HCT116 (cell line): ENCODE measurements around the gene PANK4. TPM values are rescaled to one million over a fixed set of nuclear protein-coding genes. Genes with fewer than 3 reads are reported as not detected.

Experiments
- ATAC-seq: fragments of 200-7000 bp; cut with Tn5 transposase; 2 replicates; pipeline ENCODE4 v1.9.1; 2020; ENCODE audit warnings: mild to moderate bottlenecking, moderate library complexity
- BruUV-seq: library from RNA; stranded (reverse); fragments of 400-500 nt; replicated peaks from 2 replicates; lab custom pipeline; 2021; lab: Mats Ljungman, UMichigan
- CTCF ChIA-PET: fragments of 300-600 bp; sonication (Branson Sonifier 250); formaldehyde crosslinking; loops from one replicate; lab custom pipeline; 2021; ENCODE audit warnings: antibody characterized with exemption; lab: Charles Lee
- POLR2A ChIA-PET: fragments of 300-600, 350-600 bp; sonication (Branson Sonifier 250); formaldehyde crosslinking; loops from one replicate; lab custom pipeline; 2021; ENCODE audit warnings: antibody characterized with exemption; lab: Charles Lee
- RAD21 ChIA-PET, 2 experiments: fragments of 300-600 bp; sonication (Branson Sonifier 250); formaldehyde crosslinking; loops; one replicate each; lab custom pipeline; 2023; ENCODE audit warnings: low total read pairs in 2 of 2; ENCODE audit not compliant: uncharacterized antibody in 2 of 2, unreplicated experiment in 2 of 2, low non-redundant PET in 1 of 2; lab: Charles Lee
- DNase-seq: peaks from one replicate; pipeline ENCODE4 v3.0.0-alpha.2; 2010; ENCODE audit warnings: low read depth, low spot score
- H2AFZ ChIP-seq: fragments of 200-600 bp; shearing (Covaris generic), sonication (generic); 2 replicates; pipeline ENCODE4 v1.6.1; 2017; ENCODE audit warnings: low read depth, mixed run types, mixed read lengths, antibody characterized with exemption, low read length; ENCODE audit not compliant: poor library complexity, severe bottlenecking
- H3K27ac ChIP-seq: 2 replicates; pipeline ENCODE4 v1.5.1; 2012; ENCODE audit warnings: low read depth, low read length
- H3K27me3 ChIP-seq: fragments of 200-600 bp; sonication (generic); 2 replicates; pipeline ENCODE4 v1.6.1; 2016; ENCODE audit warnings: mixed run types, low read length, mixed read lengths; ENCODE audit not compliant: insufficient read depth
- H3K36me3 ChIP-seq, 2 experiments: fragments of 200-500 bp in 1 of 2; fragments of 200-600 bp in 1 of 2; sonication (Bioruptor generic) in 1 of 2; sonication (generic) in 1 of 2; 2 replicates each; pipeline versions ENCODE4 v1.5.1 to v1.6.1; 2014 to 2016; ENCODE audit warnings: low read length in 2 of 2, inconsistent platforms in 1 of 2, mixed read lengths in 1 of 2, mixed run types in 1 of 2; ENCODE audit not compliant: insufficient read depth in 2 of 2, control insufficient read depth in 1 of 2
- H3K4me1 ChIP-seq, 2 experiments: fragments of 200-600 bp in 1 of 2; sonication (generic) in 1 of 2; 2 replicates each; pipeline versions ENCODE4 v1.5.1 to v1.6.1; 2012 to 2017; ENCODE audit warnings: low read length in 2 of 2, inconsistent platforms in 1 of 2, mild to moderate bottlenecking in 1 of 2, mixed read lengths in 1 of 2, mixed run types in 1 of 2, moderate library complexity in 1 of 2; ENCODE audit not compliant: insufficient read depth in 2 of 2, control insufficient read depth in 1 of 2
- H3K4me2 ChIP-seq: fragments of 200-600 bp; sonication (generic); 2 replicates; pipeline ENCODE4 v1.6.1; 2017; ENCODE audit warnings: mixed run types, low read length, mixed read lengths
- H3K4me3 ChIP-seq, 2 experiments: fragments of 200-600 bp in 1 of 2; sonication (generic) in 1 of 2; replicated peaks in 1 of 2; 2 replicates each; pipeline ENCODE4 v1.5.1; 2011 to 2016; ENCODE audit warnings: low read length in 2 of 2, control low read depth in 1 of 2, low read depth in 1 of 2, mild to moderate bottlenecking in 1 of 2, mixed read lengths in 1 of 2, mixed run types in 1 of 2
- H3K79me2 ChIP-seq: fragments of 200-600 bp; sonication (generic); 2 replicates; pipeline ENCODE4 v1.6.1; 2017; ENCODE audit warnings: mild to moderate bottlenecking, mixed run types, low read length, moderate library complexity, mixed read lengths; ENCODE audit not compliant: insufficient read depth
- H3K9ac ChIP-seq: fragments of 200-600 bp; sonication (generic); 2 replicates; pipeline ENCODE4 v1.6.1; 2016; ENCODE audit warnings: low read length, mixed read lengths
- H3K9me2 ChIP-seq: fragments of 200-600 bp; sonication (generic), shearing (Covaris generic); 2 replicates; pipeline ENCODE4 v1.6.1; 2017; ENCODE audit warnings: mixed run types, mild to moderate bottlenecking, moderate library complexity; ENCODE audit not compliant: insufficient read depth
- H3K9me3 ChIP-seq, 2 experiments: fragments of 200-500 bp in 1 of 2; fragments of 200-600 bp in 1 of 2; sonication (Bioruptor generic) in 1 of 2; sonication (generic) in 1 of 2; 2 replicates each; pipeline ENCODE4 v1.6.1; 2014 to 2017; ENCODE audit warnings: low read length in 2 of 2, mixed read lengths in 2 of 2, inconsistent platforms in 1 of 2, low read depth in 1 of 2, mild to moderate bottlenecking in 1 of 2, mixed run types in 1 of 2, moderate library complexity in 1 of 2; ENCODE audit not compliant: control insufficient read depth in 1 of 2, insufficient read depth in 1 of 2
- H4K20me1 ChIP-seq: fragments of 200-600 bp; sonication (generic), shearing (Covaris generic); 2 replicates; pipeline ENCODE4 v1.6.1; 2017; ENCODE audit warnings: mixed run types, mild to moderate bottlenecking, moderate library complexity; ENCODE audit not compliant: insufficient read depth
- CBX3 ChIP-seq: IDR thresholded peaks from 2 replicates; pipeline ENCODE4 v1.6.1; 2012; ENCODE audit warnings: low read depth
- ELF1 ChIP-seq: IDR thresholded peaks from 2 replicates; pipeline ENCODE4 v1.6.1; 2012; ENCODE audit warnings: low read depth, borderline replicate concordance
- EZH2 ChIP-seq: fragments of 200-600 bp; sonication (generic); IDR thresholded peaks from 2 replicates; pipeline ENCODE4 v1.6.1; 2017; ENCODE audit warnings: antibody characterized with exemption, mixed run types
- EZH2phosphoT487 ChIP-seq: fragments of 200-600 bp; IDR thresholded peaks from 2 replicates; pipeline ENCODE4 v1.6.1; 2018; ENCODE audit warnings: antibody characterized with exemption, borderline replicate concordance
- POLR2A ChIP-seq: IDR thresholded peaks from 2 replicates; pipeline ENCODE4 v1.7.0; 2011; ENCODE audit warnings: borderline replicate concordance; ENCODE audit not compliant: insufficient read depth, insufficient read length; ENCODE audit errors: extremely low read depth
- POLR2AphosphoS5 ChIP-seq: IDR thresholded peaks from 2 replicates; pipeline ENCODE4 v1.6.1; 2011; ENCODE audit warnings: mild to moderate bottlenecking, low read depth, low read length, moderate library complexity
- RAD21 ChIP-seq: IDR thresholded peaks from 2 replicates; pipeline ENCODE4 v1.6.1; 2012; ENCODE audit warnings: low read depth, mild to moderate bottlenecking
- REST ChIP-seq: IDR thresholded peaks from 2 replicates; pipeline ENCODE4 v1.6.1; 2012; ENCODE audit warnings: low read depth
- SIN3A ChIP-seq: IDR thresholded peaks from 2 replicates; pipeline ENCODE4 v1.6.1; 2012; ENCODE audit warnings: low read depth
- SP1 ChIP-seq: IDR thresholded peaks from 2 replicates; pipeline ENCODE4 v1.6.1; 2012; ENCODE audit warnings: low read depth
- YY1 ChIP-seq: IDR thresholded peaks from 2 replicates; pipeline ENCODE4 v1.6.1; 2011; ENCODE audit warnings: low read length, low read depth, moderate library complexity, mild to moderate bottlenecking; ENCODE audit not compliant: insufficient replicate concordance; ENCODE audit errors: extremely low read depth
- ZFX ChIP-seq: fragments of 450-650 bp; IDR thresholded peaks from 2 replicates; pipeline ENCODE4 v1.6.1; 2017
- intact Hi-C: fragments of 100-400 bp; cut with micrococcal nuclease; formaldehyde crosslinking; loops from 2 replicates; pipeline ENCODE4 v1.10.0; 2022
- total RNA-seq: library from RNA; stranded (reverse); gene quantifications from one replicate; pipeline ENCODE4 v1.2.1, GENCODE V29; 2021; ENCODE audit not compliant: unreplicated experiment
- TF ChIP-seq, protein P1 (sequence below): IDR thresholded peaks from 2 replicates; pipeline ENCODE4 v1.6.1; 2012
- TF ChIP-seq, protein P2 (sequence below): IDR thresholded peaks from 2 replicates; pipeline ENCODE4 v1.6.1; 2012
- TF ChIP-seq, protein P3 (sequence below), 3 experiments: fragments of 200-600 bp in 1 of 3; sonication (generic) in 1 of 3; IDR thresholded peaks in 2 of 3; conservative IDR thresholded peaks in 1 of 3; 2 replicates each; pipeline ENCODE4 v1.5.1; 2012 to 2017; ENCODE audit warnings: low read depth in 2 of 3, low read length in 2 of 3, antibody characterized with exemption in 1 of 3, borderline replicate concordance in 1 of 3, control low read depth in 1 of 3, mild to moderate bottlenecking in 1 of 3, mixed read lengths in 1 of 3, mixed run types in 1 of 3, moderate library complexity in 1 of 3; ENCODE audit not compliant: insufficient read depth in 1 of 3
- TF ChIP-seq, protein P4 (sequence below): IDR thresholded peaks from 2 replicates; pipeline ENCODE4 v1.6.1; 2011; ENCODE audit warnings: mild to moderate bottlenecking, low read length, moderate library complexity; ENCODE audit not compliant: insufficient replicate concordance; ENCODE audit errors: extremely low read depth

The PANK4 gene
- total RNA-seq, 1 experiment from 2014 or later = 38.5 TPM

- H4K20me1 ChIP-seq = no peaks in the 10 kb centered on the region
- ChIA-PET CTCF (no interaction called here), RAD21 (no interaction called here), POLR2A (no interaction called here)
- H3K36me3 ChIP-seq = no peaks in the 10 kb centered on the region
- TF ChIP-seq CBX3 = no peak
- TF ChIP-seq YY1 = no peak
- no peak for TF ChIP-seq POLR2AphosphoS5
- TF ChIP-seq, protein P1, sequence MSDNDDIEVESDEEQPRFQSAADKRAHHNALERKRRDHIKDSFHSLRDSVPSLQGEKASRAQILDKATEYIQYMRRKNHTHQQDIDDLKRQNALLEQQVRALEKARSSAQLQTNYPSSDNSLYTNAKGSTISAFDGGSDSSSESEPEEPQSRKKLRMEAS = no peak
- no peak for TF ChIP-seq POLR2A
- no peak for TF ChIP-seq REST
- TF ChIP-seq, protein P2, sequence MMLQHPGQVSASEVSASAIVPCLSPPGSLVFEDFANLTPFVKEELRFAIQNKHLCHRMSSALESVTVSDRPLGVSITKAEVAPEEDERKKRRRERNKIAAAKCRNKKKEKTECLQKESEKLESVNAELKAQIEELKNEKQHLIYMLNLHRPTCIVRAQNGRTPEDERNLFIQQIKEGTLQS = no peak
- no peak for TF ChIP-seq ZFX
- no peak for TF ChIP-seq SP1
- TF ChIP-seq, protein P3, sequence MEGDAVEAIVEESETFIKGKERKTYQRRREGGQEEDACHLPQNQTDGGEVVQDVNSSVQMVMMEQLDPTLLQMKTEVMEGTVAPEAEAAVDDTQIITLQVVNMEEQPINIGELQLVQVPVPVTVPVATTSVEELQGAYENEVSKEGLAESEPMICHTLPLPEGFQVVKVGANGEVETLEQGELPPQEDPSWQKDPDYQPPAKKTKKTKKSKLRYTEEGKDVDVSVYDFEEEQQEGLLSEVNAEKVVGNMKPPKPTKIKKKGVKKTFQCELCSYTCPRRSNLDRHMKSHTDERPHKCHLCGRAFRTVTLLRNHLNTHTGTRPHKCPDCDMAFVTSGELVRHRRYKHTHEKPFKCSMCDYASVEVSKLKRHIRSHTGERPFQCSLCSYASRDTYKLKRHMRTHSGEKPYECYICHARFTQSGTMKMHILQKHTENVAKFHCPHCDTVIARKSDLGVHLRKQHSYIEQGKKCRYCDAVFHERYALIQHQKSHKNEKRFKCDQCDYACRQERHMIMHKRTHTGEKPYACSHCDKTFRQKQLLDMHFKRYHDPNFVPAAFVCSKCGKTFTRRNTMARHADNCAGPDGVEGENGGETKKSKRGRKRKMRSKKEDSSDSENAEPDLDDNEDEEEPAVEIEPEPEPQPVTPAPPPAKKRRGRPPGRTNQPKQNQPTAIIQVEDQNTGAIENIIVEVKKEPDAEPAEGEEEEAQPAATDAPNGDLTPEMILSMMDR (IDR thresholded peaks at IDR 0.05 in 2 of 3, conservative IDR thresholded peaks at IDR 0.05 in 1 of 3; ENCODE audit: borderline replicate concordance in 1 of 3, insufficient read depth in 1 of 3, low read depth in 2 of 3, low read length in 2 of 3) = no peak
- TF ChIP-seq SIN3A = no peak
- TF ChIP-seq ELF1 = no peak
- no peak for TF ChIP-seq EZH2phosphoT487
- TF ChIP-seq RAD21 = no peak
- TF ChIP-seq, protein P4, sequence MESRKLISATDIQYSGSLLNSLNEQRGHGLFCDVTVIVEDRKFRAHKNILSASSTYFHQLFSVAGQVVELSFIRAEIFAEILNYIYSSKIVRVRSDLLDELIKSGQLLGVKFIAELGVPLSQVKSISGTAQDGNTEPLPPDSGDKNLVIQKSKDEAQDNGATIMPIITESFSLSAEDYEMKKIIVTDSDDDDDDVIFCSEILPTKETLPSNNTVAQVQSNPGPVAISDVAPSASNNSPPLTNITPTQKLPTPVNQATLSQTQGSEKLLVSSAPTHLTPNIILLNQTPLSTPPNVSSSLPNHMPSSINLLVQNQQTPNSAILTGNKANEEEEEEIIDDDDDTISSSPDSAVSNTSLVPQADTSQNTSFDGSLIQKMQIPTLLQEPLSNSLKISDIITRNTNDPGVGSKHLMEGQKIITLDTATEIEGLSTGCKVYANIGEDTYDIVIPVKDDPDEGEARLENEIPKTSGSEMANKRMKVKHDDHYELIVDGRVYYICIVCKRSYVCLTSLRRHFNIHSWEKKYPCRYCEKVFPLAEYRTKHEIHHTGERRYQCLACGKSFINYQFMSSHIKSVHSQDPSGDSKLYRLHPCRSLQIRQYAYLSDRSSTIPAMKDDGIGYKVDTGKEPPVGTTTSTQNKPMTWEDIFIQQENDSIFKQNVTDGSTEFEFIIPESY = no peak
- TF ChIP-seq EZH2 = no peak
- no peaks in the 10 kb centered on the region for H3K27me3 ChIP-seq
- no peak overlapping the region for H3K27ac ChIP-seq
- H2AFZ ChIP-seq = no peak overlapping the region
- no TSS peak for BruUV-seq
- no peak overlapping the region for H3K4me2 ChIP-seq
- ATAC-seq = no peak
- peaks cover 6 to 31% of the 10 kb centered on the region in 2 experiments for H3K4me1 ChIP-seq
- H3K9ac ChIP-seq = no peak overlapping the region
- no peaks in the 10 kb centered on the region for H3K9me3 ChIP-seq
- no peaks in the 10 kb centered on the region for H3K79me2 ChIP-seq
- DNase-seq = no peak
- H3K9me2 ChIP-seq = no peaks in the 10 kb centered on the region
- intact Hi-C loops = no loop called here
- no peak overlapping the region for H3K4me3 ChIP-seq
Observed at GRCh38 chr1:2542246-2542915, 16.0 kb upstream of the PANK4 start.
